GM19372 (cell line): Measurements from ENCODE around the gene TUBAL3.

Source experiments
- ATAC-seq: cut with Tn5 transposase; IDR thresholded peaks from one replicate; pipeline ENCODE4 v1.9.1; 2021; ENCODE audit warnings: mild to moderate bottlenecking, low read depth, moderate library complexity; ENCODE audit not compliant: unreplicated experiment

TUBAL3 gene

DNA sequence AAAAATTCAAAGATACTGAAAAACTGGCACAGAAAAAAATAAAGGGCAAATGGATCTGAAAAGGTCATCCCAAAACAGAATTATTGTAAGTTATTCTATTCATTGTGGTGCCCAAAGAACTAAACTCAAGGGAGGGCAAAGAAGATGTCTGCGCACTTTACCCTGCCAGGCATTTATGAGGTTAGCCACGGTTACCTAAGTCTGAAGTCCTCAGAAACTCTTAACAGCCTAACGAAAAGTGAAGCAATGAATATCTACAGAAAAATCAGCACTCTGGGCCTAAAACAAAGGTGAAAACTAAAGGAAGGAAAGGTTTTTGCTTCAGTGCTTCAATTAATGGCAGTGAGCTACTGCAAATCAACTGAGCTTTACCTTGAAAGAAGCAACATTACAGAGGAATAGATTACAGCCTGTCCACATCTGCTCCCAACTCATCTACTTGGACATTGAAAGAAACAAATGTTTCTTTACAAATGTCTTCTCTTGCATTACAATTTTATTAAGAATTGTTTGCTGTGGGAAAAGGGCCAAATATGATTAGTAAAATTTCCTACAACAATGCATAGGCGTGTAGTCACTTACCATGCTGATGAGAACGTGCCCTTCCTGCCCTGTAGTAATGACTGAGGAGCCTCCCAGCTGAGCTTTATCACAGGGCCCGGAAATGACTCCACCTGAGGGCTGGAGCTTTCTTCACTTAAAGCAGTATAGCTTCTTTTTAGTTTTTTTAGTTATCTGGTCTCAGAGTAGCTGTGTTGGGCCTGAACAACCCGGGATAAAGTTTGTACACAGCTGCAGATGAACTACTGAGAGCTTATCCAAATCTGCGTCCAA lies at the start of gene TUBAL3:
TSS of gene TUBAL3 (minus strand) at position 621 of the 834 bp plus-strand sequence. CDS start at position 585, 36 bp downstream.
- no peak for ATAC-seq

DNA sequence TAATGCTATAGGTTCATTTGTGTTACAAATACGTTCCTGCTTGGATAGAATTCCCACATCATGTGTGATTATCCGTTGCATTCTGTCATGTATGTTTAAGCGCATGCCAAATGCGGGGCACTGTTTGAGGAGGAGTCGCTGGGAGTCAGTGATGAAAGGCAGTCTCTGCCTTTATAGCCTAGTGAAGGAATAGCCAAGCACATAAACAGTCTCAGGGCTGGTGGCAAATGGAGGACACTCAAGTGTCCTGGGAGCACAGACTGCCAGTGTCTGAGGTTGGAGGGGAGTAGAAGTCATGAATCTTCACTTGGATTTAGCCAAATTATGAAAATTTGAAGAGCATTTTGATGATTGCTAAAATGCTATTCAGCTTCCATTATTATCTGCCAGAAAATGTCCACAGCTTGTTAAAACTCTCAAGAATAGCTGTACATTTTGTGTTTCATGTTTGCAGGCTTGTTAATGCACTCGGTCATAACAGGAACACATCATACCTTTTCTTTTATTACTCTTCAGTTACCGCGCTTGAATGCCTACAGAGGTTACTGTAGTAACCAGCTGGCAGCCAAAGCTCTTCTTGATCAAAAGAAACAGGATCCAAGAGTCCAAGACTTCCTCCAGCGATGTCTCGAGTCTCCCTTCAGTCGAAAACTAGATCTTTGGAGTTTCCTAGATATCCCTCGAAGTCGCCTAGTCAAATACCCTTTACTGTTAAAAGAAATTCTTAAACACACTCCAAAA lies 49.3 kb upstream of the TUBAL3 start:
- ATAC-seq, result no peak

DNA sequence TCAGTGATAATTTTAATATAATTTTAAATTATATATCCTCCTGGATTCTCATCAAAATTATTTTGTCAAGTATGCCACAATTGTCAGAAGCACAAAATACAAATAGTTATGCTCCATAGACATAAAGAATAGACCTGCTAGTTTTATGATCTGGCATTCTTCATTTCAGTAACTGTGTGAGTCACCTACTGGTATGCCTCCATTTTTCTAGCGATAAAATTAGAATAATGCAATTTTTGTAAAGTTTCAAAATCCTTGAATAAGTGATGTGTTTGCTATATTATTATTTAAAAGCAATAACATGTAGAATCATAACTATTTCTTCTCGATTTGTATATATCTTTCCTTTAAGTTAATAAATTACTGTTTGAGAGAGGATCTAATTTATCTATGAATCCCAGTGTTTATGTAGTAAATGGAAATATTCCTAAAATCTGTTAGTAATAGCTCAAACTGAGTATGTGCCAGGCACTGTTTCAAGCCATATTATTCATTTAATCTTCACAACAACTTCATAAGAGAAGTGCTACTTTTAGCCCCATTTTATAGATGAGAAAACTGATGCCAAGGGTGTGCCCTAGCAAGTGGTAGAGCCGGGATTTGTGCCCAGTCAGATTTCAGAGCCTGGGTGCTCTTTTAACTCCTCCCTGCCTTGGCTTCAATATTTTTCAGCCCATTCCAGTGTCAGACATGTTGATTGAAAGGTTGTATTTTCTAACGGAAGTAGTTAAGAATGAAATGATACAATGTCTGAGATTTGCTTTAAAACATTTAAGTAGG lies 46.2 kb upstream of the TUBAL3 start:
- ATAC-seq, result no peak

DNA sequence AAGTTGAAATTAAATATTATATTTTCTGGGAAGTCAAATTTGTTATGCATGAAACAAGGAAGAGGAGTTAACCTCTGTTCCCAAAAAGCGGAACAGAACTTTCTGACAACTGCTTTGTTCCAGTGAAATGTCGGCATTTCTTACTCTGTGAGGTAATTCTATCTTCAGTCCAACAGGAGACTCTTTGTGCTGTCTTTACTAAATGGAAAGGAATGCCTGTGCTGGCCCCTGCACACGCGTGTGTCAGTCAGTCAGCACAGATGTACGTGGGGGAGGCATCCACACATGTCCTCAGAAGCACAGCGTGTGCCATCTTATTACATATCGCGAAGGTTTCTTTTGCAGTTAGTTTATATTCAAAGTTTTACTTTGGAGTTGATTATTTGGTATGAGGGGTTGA lies 45.2 kb upstream of the TUBAL3 start:
- no peak for ATAC-seq

- no peak for ATAC-seq
These were observed 44.6 kb upstream of the TUBAL3 start for GRCh38 chr10:5449227-5449626.

- no peak for ATAC-seq
These were observed 43.8 kb upstream of the TUBAL3 start for GRCh38 chr10:5448333-5449001.

DNA sequence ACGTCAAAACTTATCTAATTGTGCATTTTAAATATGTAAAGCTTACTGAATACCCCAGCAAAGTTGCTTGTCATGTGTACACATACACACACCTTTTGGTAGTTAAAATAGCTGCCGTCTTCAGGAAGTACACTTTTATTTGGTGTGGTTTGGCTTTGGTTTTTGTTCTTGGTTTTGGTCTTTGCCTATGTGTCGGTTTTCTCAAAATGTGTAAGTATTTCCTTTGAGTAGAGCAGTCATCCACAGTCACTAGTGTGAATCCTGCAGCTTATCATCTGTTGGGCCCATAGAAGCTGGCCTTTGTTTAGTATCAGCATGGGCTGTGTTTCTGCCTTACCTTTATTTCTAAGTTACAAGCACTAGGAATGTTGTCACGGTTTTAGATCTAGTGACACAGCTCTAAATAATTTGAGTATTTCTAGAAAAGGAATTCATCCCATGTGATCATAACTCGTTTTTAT lies 43.0 kb upstream of the TUBAL3 start:
- peak; percentile 56 for ATAC-seq

DNA sequence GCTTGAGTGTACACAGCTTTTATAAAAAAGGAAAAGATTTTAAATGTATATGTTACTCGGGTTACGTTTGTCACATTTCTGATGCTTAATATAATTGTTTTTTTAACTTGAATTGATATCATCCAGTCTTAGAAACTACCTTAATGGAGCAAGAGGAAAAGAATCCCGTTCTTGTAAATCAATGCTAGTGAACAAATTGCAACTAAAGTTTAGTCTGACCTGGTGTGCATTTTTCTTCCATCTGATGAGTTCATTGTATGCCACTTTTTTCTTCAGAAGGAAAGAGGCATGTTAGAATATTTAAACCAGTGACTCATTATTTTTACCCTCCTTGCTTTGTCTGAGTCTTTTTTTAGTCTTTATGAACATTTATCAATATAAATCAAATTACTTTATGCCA lies 42.4 kb upstream of the TUBAL3 start:
- no peak for ATAC-seq

DNA sequence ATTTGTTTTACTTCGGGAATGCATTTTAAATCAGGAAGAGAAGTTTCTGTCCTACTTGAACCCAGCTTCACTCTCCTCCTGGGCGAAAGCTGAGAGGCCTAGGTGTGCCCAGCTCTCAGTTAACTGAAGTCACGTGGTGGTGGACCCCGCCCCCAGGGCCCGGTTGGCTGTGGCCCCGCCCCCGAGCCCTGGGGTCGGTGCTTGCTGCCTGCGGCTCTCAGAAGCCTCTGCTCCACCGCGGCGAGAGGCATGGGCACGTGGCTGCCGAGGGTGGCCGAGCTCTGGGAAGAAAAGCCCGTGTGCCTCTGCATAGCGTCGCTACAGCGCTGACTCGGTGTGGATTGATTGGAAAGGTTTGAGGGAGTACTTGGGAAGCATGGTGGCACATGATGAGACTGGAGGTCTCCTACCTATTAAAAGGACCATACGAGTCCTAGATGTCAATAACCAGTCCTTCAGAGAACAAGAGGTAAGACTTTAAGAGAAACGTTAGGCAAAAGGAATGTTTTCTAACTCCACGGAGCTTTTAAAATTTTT lies 41.8 kb upstream of the TUBAL3 start:
- ATAC-seq, result no peak

DNA sequence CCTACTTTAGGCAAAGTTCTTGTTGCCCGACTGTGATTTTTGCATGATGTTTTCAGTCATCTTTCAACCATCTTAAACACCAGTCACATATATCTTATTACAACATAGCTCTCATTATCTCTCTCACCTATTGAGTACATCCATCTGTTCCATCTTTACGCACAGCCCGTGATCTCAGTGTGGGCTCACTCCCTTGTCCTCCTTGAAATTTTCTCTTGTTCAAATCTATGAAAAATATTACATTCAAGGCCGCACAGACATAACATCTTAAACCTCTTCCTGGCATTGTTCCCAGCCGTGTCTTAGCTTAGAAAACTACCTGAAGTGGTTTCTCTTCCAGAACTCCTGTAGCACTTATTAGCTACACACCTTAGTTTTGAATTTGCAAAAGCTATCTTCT lies 40.4 kb upstream of the TUBAL3 start:
- no peak for ATAC-seq

DNA sequence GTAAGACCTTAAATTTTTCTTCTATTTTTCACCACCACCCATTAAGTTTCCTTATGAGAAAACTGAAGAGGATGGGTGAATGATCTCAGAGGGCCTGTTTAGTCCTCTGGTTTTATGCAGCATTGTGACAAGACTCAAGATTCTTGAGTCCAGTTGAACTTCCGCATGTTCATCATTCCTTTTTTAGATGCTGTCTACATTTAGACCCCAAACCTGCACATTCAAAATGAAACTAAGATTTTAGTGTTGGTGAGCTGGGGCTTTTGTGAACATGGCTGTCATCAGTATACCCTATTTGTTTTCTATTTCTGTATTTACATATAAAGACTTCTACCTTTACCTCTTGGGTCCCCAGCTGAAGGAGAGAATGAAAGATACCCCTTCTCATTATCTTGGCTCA lies 38.8 kb upstream of the TUBAL3 start:
- peak; percentile 67 for ATAC-seq

GRCh38 chr10:5442990-5443370 lies 38.4 kb upstream of the TUBAL3 start:
- ATAC-seq, result peak; percentile 17

DNA sequence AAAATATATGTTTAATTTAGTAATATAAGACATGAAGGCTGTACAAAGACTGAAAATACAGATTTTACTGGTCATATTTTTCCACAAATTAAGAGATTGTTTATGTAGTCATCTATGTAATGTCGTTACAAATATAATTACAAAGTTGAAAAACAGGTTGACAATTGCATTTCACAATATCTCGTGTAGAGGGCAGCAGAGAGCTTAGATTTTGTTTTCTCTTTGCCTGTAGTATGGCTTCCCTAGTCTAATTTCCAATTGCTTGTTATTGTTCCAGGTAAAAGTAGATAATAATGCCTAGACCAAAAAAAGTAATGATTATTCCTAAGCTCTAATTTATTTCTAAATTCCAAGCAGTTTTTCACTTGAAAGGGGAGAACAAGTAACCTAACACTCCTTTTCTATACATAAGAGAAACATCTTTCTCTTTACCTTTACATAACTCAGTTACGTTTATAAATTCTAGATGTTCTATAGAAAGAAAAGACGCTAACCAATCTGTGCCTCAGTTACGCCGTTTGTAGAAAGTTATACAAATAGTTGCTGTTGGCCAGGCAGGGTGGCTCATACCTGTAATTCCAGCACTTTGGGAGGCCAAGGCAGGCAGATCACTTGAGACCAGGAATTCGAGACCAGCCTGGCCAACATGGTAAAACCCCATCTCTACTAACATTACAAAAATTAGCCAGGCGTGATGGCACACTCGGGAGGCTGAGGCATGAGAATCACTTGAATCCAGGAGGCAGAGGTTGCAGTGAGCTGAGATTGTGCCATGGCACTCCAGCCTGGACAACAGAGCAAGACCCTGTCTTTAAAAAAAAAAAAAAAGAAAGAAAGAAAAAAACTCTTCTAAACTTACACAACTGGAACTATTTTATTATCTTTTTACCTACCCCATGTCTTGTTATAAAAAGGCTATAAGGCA lies 37.7 kb upstream of the TUBAL3 start:
- ATAC-seq, result no peak

GRCh38 chr10:5441106-5441505 lies 36.5 kb upstream of the TUBAL3 start:
- ATAC-seq, result no peak

DNA sequence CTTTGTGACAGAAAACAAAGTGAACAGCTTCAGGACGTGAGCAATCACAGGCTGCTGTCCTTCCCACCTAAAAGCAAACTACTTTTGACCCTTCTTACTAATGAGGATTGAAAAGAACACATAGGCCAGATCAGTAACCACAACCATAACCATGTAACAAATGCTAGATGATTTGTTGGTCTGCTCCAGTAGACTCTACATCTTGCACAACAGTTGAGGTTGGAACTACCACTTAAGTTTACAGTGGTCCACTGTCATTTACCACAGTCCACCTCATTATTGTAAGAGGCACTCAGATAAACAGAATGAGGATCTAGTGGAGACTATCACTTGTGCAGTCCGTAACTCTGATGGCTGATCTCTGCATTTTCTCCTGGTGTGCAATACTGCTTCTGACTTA lies 35.6 kb upstream of the TUBAL3 start:
- ATAC-seq, result no peak

GRCh38 chr10:5435328-5435727 lies 30.7 kb upstream of the TUBAL3 start:
- no peak for ATAC-seq

- no peak for ATAC-seq
These were observed 29.6 kb upstream of the TUBAL3 start for GRCh38 chr10:5434017-5434753.

- ATAC-seq, result no peak
These were observed 28.6 kb upstream of the TUBAL3 start for GRCh38 chr10:5433182-5433581.
